GM12872 (cell line): ENCODE data around the gene H6PD.

Experiments used
- TF ChIP-seq, protein P1 (sequence below): IDR thresholded peaks from 3 replicates; pipeline ENCODE4 v1.5.1; 2011; ENCODE audit warnings: low read depth, mild to moderate bottlenecking, low read length, moderate library complexity; ENCODE audit not compliant: insufficient read depth

Gene H6PD

DNA sequence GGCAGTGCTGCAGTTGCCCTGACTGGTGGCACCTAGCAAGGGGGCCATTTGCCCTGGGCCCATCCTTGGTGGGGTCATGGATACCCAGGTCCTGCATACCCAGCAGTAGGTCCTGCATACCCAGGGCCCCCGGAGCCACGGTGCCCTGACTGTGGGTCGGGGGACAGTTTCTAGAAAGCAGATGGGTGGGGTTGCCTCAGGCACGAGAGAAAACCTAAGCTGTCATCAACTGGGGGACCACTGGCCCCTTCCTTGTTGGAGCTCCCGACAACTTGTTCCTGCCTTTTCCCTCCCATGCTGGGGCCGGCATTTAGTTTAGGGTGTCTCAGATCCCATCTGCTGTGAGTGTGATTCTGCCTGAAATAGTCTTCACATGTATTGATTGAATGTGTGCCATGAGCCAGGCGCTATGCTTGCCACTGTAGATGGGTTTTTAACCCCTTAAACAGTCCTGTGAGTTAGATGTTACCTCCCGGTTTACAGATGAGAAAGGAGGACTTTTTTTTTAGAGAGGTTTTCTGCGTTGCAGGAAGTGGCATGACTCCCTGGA, 73.7 kb downstream of the H6PD start:
- TF ChIP-seq, protein P1, sequence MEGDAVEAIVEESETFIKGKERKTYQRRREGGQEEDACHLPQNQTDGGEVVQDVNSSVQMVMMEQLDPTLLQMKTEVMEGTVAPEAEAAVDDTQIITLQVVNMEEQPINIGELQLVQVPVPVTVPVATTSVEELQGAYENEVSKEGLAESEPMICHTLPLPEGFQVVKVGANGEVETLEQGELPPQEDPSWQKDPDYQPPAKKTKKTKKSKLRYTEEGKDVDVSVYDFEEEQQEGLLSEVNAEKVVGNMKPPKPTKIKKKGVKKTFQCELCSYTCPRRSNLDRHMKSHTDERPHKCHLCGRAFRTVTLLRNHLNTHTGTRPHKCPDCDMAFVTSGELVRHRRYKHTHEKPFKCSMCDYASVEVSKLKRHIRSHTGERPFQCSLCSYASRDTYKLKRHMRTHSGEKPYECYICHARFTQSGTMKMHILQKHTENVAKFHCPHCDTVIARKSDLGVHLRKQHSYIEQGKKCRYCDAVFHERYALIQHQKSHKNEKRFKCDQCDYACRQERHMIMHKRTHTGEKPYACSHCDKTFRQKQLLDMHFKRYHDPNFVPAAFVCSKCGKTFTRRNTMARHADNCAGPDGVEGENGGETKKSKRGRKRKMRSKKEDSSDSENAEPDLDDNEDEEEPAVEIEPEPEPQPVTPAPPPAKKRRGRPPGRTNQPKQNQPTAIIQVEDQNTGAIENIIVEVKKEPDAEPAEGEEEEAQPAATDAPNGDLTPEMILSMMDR, result no peak

GRCh38 chr1:9309080-9309479, 74.5 kb downstream of the H6PD start:
- TF ChIP-seq, protein P1, result no peak

GRCh38 chr1:9309991-9310390, 75.4 kb downstream of the H6PD start:
- TF ChIP-seq, protein P1, result no peak

GRCh38 chr1:9311029-9311428, 76.5 kb downstream of the H6PD start:
- TF ChIP-seq, protein P1, result no peak

GRCh38 chr1:9311479-9311878, 76.9 kb downstream of the H6PD start:
- TF ChIP-seq, protein P1, result no peak

DNA sequence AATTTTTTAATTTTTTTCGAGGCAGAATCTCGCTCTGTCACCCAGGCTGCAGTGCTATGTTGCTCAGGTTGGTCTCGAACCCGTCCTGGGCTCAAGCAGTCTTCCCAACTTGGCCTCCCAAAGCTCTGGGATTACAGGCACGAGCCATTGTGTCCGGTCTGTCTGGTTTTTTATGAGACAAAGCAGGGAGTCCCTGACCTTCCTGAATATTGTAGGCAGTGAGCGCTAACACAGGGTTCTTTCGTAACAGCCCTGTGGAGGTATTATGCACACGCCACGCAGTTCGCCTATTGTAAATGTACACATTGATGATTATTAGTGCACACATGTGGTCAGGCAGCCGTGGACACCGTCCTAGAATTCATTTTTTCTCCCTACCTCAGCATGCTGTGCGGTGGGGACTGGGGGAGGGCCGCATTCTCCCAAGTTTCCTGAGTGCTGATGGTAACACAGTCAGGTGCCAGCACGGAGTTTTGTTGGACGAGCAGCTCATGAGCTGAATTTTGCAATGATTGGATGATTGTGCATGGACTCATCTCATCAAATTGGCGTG, 77.7 kb downstream of the H6PD start:
- TF ChIP-seq, protein P1, result no peak

DNA sequence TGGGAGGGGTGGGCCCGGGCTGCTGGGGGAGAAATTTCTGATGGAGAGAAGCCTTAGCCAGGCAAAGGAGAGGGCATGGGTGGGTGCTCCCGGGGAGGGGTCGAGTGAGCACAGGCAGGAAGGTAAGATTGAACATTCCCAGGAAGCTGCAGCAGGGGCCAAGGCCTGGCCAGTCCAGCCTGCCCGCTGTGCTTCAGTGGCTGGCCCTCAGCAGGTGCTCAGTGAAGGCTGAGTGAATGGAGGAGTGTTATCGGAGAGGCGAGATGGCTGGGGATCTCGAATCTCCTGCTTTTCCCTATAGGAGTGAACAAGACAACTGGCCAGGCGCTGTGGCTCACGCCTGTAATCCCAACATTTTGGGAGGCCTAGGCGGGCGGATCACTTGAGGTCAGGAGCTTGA, 79.0 kb downstream of the H6PD start:
- TF ChIP-seq, protein P1, result no peak

- TF ChIP-seq, protein P1, result no peak
Measured at GRCh38 chr1:9314111-9314510, 79.5 kb downstream of the H6PD start.
